Activated CD4-positive, alpha-beta T cell treated with anti-CD3 and anti-CD28 coated beads, Interleukin-2, Interleukin-4, amounts not matched to agents 100 ng/mL and 50 ng/mL, durations not matched to agents 16 hours and 8 hours (primary cell): ENCODE results near the gene NEK4.

ENCODE experiments used
- DNase-seq: peaks from one replicate; pipeline ENCODE4 v3.0.0-alpha.2; 2020; ENCODE audit warnings: low spot score

Gene NEK4

DNA sequence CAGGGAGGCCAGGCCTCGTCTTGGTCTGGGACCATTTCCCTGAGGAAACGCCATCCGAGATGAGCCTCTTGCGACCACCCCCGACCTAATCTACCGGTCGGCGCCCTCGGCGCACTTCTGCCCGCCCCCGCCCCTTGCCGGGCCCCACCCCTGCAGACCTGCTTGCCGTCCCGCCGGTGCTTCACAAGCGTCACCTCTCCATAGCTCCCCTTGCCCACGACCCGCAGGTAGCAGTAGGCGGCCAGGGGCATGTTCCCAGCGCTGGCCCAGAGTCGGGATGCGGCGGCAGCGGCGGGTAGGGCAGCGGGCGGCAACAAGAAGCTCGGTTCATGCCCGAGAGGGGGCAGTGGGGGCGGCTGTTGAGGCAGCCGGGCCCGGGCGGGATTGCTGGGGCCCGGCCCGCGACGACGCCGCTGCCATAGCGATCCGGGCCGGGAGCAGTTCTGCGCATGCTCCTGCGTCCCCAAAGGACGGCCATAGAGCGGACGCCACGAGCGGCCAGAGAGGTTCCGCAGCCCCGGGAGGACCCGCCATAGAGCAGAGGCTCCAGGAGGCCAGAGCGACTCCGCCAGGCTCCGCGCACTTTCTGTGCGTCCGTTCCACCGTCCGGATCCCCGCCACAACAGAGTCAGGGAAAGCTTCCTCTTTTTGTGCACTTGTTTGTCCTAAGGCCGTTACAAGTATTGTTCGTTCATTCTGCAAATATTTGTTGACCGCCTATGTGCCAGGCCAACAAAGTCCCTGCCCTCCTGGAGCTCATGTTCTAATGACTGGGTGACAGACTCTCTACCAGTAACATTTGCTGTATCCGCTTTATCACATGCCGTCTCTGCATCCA is at the start of gene NEK4:
Gene NEK4 (minus strand): TSS at position 445 of the 838 bp plus-strand sequence. CDS start 194 bp downstream, at position 251.
- peak; percentile 93 for DNase-seq

GRCh38 chr3:52819936-52820335 is 49.2 kb upstream of the NEK4 start:
- no peak for DNase-seq

DNA sequence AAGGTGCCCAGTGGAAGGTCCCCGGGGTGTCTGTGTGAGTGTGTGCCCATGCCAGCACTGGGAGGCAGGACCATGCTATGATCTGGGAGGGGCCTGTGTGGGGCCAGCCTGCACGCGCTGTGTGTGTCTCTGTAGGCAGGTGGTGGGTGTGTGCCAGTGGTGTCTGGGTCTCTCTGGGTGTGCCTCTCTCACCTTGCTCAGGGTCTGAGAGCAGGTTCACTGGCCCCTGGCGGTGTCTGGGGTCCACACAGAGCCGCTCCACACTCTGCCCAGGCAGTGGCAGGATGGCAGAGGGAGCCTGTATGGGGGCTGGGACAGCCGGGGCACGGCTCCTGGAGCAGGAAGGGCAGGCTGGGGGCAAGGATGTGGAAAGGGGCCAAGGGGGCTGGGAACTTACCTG is 47.1 kb upstream of the NEK4 start:
- DNase-seq = no peak

GRCh38 chr3:52817221-52817620 is 46.5 kb upstream of the NEK4 start:
- DNase-seq = no peak

- no peak for DNase-seq
Observed at GRCh38 chr3:52816654-52817053, 45.9 kb upstream of the NEK4 start.

DNA sequence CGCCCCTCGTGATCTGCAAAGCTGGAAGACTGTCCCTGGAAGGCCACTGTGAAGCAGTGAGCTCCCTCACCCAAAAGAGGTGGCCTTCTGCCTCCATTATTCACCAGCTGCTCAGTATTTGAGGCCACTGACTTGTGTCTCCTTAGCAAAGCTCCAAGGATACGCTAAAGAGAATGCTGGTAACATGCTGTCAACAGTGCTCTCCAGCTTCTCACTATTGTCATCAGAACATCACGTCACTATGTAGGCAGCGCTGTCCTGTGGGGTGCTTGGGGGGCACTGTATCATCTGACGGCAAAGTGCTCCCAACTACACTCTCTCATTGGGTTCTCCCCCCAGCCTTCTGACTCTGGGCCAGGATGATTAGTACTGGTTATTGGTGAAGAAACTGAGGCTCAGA is 45.5 kb upstream of the NEK4 start:
- DNase-seq = no peak

GRCh38 chr3:52813810-52814209 is 43.1 kb upstream of the NEK4 start:
- no peak for DNase-seq

DNA sequence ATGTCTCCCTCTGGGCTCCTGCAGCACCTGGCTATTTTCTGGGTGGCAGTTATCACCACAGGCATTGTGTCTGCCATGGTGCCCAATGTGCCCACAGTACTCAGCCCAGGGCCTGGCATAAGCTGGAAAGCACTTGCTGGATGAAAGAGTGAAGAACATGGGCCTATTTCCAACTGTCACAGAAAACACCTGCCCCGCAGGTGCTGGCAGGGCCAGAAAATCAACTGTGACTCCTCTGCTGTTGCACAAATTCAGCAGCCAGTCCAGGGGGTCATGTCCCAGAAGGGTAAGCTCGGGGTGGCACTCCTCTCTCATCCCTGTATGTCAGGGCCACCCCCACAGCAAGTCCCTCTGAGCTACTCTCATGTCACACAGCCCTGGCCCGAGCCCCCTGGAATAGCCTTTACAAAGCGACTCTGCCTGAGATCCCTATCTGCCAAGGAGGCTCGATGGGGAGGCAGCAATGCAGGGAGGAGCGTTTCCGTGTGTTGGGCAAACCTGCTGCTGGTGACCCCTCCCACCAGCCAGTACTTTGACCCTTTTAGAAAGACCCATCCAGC is 40.8 kb upstream of the NEK4 start:
- DNase-seq = no peak

DNA sequence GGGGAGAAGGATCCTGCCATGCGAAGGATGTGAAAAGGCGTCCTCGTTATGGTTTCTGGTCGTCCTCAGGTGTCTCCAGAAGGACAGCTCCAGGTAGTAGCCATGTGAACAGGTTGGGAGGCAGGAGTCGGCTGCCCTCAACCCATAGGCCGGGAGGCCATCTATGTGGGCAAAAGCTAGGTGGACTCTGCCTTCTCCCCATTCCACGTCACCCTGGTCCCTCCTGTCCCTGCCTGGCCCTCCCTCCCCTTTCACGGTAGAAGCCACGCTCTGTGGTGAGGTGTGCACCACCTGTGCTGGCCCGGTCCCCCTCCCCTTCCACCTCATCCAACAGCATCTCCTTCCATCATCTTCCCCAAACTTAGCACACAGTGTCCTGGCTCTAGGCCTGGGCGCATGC is 40.2 kb upstream of the NEK4 start:
- DNase-seq = no peak

- no peak for DNase-seq
Observed at GRCh38 chr3:52809662-52810377, 39.1 kb upstream of the NEK4 start.

GRCh38 chr3:52809149-52809548 is 38.4 kb upstream of the NEK4 start:
- DNase-seq = no peak

DNA sequence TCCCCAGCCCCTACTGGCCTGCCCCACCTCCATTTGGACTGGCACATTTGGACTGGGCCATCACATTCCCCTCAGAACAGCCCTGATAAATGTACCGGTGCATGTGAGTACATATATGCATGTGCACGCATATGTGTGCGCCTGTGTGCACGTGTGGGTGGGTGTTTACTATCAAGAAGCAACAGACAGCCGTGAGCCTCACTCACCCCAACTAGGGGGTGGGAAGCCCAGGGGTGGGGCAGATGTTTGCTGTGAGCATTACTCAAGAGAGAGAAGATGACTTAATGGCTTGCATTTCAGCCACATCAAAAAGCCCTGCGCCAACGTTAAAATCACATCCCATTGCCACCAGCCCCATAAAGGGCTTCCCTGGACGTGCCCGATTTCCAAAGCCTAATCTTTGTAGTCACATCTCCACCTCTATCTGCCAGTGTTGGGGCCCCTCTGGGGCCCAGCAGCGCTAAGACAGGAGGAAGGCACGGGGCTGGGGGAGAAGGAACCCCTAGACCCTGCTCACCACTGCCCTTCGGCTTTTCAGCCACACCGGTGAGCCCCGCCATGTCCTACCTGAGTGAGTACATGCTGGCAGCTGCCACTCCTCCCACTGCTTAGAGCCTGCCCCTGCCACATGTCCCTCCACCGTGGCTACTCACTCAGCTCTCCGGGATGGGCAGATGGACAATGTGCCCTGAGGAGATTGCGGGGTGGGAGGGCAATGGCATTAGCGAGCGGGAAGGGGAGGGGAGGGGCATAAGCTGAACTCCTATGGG is 34.7 kb upstream of the NEK4 start:
- no peak for DNase-seq

- no peak for DNase-seq
Observed at GRCh38 chr3:52801839-52802238, 31.1 kb upstream of the NEK4 start.

- no peak for DNase-seq
Observed at GRCh38 chr3:52800079-52800478, 29.3 kb upstream of the NEK4 start.

DNA sequence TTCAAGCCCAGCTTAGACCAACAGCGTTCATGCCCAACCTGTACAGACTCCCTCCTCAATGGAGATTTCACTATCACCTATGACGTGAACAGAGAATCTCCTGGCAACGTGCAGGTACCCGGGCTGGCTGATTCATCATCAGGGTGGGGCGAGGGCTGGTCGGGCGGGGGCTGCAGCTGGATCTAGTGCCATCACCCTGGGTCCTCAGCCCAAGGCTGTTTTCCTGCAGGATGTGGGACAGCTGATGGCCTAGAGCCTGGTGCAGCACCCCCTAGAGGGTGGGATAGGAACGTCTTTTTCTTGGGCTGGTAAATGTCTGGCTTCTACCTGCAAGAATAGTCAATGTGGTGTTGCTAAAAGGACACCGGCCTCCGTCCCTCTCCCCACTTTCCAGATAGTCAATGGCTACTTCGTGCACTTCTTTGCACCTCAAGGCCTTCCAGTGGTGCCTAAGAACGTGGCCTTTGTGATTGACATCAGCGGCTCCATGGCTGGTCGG is 28.3 kb upstream of the NEK4 start:
- peak; percentile 15 for DNase-seq

GRCh38 chr3:52798376-52798977 is 27.7 kb upstream of the NEK4 start:
- DNase-seq = no peak

DNA sequence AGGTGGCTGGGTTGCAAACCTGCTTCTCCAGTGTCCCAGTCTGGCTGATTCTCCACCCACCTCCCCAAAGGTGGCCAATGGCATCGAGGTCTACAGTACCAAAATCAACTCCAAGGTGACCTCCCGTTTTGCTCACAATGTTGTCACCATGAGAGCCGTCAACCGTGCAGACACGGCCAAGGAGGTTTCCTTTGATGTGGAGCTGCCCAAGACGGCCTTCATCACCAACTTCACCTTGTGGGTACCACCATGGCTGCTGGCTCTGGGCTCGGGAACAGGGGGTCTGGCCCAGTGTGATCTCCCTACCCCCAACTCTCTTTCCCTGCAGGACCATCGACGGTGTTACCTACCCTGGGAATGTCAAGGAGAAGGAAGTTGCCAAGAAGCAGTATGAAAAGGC is 25.7 kb upstream of the NEK4 start:
- no peak for DNase-seq

DNA sequence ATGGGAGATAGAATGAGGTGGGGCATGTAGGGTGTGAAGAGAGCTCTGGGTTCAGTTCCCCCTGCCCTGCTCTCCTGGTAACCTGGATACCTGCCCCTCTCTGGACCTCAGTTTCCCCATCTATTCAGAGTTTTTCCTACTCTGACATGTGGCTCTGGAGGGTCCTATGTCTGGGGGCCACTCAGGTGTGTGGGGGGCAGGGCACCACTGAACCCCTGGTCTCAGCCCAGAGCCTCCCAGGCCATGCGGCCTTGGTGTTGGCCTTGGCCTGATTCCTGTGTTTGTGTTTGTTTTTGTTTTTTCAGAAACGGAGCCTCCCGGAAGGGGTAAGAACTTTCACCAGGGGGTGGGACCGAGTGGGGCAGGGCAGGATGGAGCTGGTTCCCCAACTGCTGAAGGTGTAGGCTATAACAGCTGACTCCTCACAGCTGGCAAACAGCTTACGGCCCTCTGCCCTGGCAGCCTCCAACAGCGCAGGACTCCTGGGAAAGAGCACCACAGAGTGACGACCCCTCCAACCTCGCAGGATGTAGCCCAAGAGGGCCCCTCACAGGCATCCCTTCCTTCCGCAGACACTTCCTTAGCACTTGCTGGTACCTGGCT is 24.7 kb upstream of the NEK4 start:
- no peak for DNase-seq

DNA sequence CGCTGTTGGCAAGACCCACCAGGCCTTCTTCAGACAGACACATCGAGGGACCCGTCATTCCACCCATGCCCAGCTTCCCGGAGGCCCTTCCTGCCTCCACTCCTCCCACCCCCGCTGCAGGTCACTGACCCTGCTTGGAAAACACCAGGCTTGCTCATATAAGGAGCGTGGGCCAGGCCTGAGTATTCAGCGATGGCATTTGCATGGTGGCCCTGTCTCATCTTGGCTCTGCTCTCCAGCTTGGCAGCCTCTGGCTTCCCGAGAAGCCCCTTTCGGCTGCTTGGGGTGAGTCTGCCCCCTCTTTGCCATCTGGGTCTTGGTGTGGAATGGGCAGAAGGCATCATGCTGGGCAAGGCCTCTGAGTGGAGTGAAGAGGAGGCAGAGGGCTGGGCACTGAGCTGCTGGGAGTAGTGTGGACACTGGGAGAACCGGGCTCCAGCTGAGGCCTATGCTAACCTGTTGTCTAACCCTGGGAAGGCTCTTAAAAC is 23.9 kb upstream of the NEK4 start, which contains the start of gene ITIH3:
Gene ITIH3 (plus strand): TSS at position 185 of the 488 bp plus-strand sequence. CDS start 8 bp downstream, at position 193.
- no peak for DNase-seq

DNA sequence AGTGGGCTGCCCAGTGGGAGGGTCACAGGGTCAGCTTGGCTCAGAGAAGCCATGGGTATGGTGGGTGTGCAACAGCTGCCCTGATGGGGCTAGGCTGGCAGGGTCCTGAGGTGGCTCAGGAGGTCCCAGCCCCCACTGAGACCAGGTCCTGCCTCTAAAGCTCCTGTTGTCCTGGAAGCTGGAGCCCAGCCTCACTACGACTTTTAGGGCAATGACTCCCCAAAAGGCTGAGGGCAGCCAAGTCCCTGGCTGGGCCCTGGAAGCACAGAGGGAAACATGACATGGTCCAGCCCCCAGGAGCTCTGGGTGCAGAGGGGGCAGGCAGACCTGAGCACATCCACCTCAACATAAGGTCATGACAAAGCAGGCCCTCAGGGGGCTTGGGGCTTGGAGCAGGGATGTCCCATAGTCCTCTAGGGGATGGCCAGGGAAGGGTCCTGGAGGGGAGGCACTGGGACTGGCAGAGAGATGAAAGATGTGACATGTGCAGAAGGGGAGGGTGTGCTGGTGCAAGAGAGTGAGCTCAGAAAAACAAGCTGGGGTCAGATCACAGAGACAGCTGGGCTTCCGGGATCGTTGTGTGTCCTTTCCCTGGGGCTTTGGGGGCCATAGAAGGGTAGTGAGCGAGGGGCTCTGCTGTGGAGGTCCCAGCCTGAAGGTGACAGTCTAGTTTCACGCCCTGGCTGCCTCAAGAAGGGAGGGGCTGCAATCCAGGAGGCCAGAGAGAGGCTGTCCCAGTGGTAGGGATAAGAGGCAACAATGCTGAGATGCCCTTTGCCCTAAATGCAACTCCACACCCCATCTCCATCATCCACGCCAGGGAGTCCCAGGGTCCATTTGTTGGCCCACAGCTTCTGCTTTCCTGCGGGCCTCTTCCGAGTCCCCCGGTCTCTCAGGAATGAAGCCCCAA is 23.2 kb upstream of the NEK4 start:
- DNase-seq = no peak
